SU-DHL-6 (cell line): ENCODE data around the gene NAV1.

Experiments
- H2AFZ ChIP-seq: fragments of 200-600 bp; sonication (generic); 2 replicates; pipeline ENCODE4 v1.6.1; 2014; ENCODE audit warnings: low read depth, mild to moderate bottlenecking, moderate library complexity, mixed read lengths, antibody characterized with exemption, low read length; ENCODE audit not compliant: severe bottlenecking
- H3F3A ChIP-seq: fragments of 200-600 bp; shearing (Covaris generic); 2 replicates; pipeline ENCODE4 v1.6.0; 2016; ENCODE audit warnings: antibody characterized with exemption, mild to moderate bottlenecking; ENCODE audit not compliant: insufficient read depth
- H3K27ac ChIP-seq: fragments of 200-600 bp; sonication (generic); 2 replicates; pipeline ENCODE4 v1.5.1; 2016; ENCODE audit warnings: low read depth, mild to moderate bottlenecking, low read length, moderate library complexity, mixed read lengths
- H3K27me3 ChIP-seq: fragments of 200-600 bp; sonication (generic), shearing (Covaris generic); 2 replicates; pipeline ENCODE4 v1.6.0; 2014; ENCODE audit warnings: mild to moderate bottlenecking, low read length
- H3K36me3 ChIP-seq: fragments of 200-600 bp; sonication (generic); 2 replicates; pipeline ENCODE4 v1.6.1; 2014; ENCODE audit warnings: mild to moderate bottlenecking, low read length, mixed read lengths
- H3K4me2 ChIP-seq: fragments of 300-600, 200-600 bp; shearing (Covaris generic), sonication (generic); 2 replicates; pipeline ENCODE4 v1.6.0; 2014; ENCODE audit warnings: low read length, low read depth, mild to moderate bottlenecking; ENCODE audit not compliant: poor library complexity, severe bottlenecking
- H3K4me3 ChIP-seq: fragments of 200-600 bp; sonication (generic); 2 replicates; pipeline ENCODE4 v1.5.1; 2014; ENCODE audit warnings: antibody characterized with exemption, low read length, mild to moderate bottlenecking, mixed read lengths; ENCODE audit not compliant: insufficient read depth, poor library complexity, severe bottlenecking
- H3K79me2 ChIP-seq: fragments of 200-600 bp; sonication (generic); 2 replicates; pipeline ENCODE4 v1.6.1; 2014; ENCODE audit warnings: mild to moderate bottlenecking, low read length, moderate library complexity; ENCODE audit not compliant: insufficient read depth
- H3K9ac ChIP-seq: fragments of 200-600 bp; sonication (generic); 2 replicates; pipeline ENCODE4 v1.7.0; 2014; ENCODE audit warnings: mild to moderate bottlenecking, low read length
- H3K9me2 ChIP-seq: fragments of 200-600 bp; sonication (generic); replicated peaks from 2 replicates; pipeline ENCODE4 v1.6.1; 2014; ENCODE audit warnings: low read length; ENCODE audit not compliant: insufficient read depth
- H3K9me3 ChIP-seq: fragments of 200-600 bp; sonication (generic); 2 replicates; pipeline ENCODE4 v1.6.1; 2014; ENCODE audit warnings: low read length, mixed read lengths; ENCODE audit not compliant: insufficient read depth
- H4K20me1 ChIP-seq: fragments of 200-600 bp; sonication (generic); 2 replicates; pipeline ENCODE4 v1.6.1; 2014; ENCODE audit warnings: low read depth, mild to moderate bottlenecking, antibody characterized with exemption, low read length, moderate library complexity, mixed read lengths
- CTCF ChIP-seq: fragments of 200-600 bp; sonication (generic); IDR thresholded peaks from one replicate; pipeline ENCODE4 v1.5.1; 2017; ENCODE audit warnings: antibody characterized with exemption, mild to moderate bottlenecking, low read length, moderate library complexity; ENCODE audit not compliant: insufficient read depth, poor library complexity, severe bottlenecking
- EZH2phosphoT487 ChIP-seq: fragments of 200-600 bp; sonication (generic), shearing (Covaris generic); conservative IDR thresholded peaks from 2 replicates; pipeline ENCODE4 v1.6.1; 2018; ENCODE audit warnings: mild to moderate bottlenecking, antibody characterized with exemption, low read length, moderate library complexity, mixed read lengths

Gene NAV1

DNA sequence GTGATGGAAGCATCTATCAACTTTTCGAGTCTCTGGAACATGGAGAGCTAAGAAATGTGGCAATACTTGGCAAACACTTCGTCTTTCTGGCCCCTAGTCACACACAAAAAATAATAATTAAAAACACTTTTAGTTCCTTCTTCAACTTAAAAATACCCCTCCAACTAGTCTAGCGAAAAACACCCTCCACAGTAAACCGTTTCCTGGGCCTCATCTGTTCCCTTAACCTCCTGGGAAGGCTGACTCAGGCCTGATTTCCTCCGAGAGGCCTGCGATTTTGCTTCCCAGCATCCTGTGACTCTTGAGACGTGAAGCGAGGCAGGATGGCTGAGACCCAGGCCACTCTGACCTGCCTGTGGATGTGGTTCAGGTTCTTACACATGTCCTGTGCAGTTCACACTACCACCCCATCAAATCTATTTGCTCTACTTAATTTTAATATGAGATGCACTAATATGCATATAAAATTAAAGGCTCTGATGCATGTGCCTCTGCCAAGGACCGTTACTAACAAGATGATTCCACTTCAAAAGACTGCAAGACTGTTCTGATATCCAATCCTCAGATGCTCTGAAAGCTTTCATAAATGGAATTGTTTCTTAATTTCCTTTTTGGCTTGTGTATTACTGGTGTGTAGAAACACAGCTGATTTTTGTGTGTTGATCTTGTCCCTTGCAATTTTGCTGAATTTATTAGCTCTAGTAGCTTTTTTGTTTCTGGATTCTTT, 3.5 kb downstream of the NAV1 start:
- H3K79me2 ChIP-seq: no peaks in the 10 kb centered on the region
- H3K4me2 ChIP-seq: no peak overlapping the region
- no peaks in the 10 kb centered on the region for H3K36me3 ChIP-seq
- TF ChIP-seq CTCF: no peak
- no peak for TF ChIP-seq EZH2phosphoT487
- H3K4me3 ChIP-seq: no peak overlapping the region
- 0 out of 2 replicates have a peak, but pooled peaks cover 3% of the 10 kb centered on the region for H3K27me3 ChIP-seq
- H3K9ac ChIP-seq: no peak overlapping the region
- no peak overlapping the region for H2AFZ ChIP-seq
- no peaks in the 10 kb centered on the region for H3K9me2 ChIP-seq
- H3K9me3 ChIP-seq: no peaks in the 10 kb centered on the region
- no peaks in the 10 kb centered on the region for H4K20me1 ChIP-seq
- H3F3A ChIP-seq: no peaks in the 10 kb centered on the region
- no peak overlapping the region for H3K27ac ChIP-seq

DNA sequence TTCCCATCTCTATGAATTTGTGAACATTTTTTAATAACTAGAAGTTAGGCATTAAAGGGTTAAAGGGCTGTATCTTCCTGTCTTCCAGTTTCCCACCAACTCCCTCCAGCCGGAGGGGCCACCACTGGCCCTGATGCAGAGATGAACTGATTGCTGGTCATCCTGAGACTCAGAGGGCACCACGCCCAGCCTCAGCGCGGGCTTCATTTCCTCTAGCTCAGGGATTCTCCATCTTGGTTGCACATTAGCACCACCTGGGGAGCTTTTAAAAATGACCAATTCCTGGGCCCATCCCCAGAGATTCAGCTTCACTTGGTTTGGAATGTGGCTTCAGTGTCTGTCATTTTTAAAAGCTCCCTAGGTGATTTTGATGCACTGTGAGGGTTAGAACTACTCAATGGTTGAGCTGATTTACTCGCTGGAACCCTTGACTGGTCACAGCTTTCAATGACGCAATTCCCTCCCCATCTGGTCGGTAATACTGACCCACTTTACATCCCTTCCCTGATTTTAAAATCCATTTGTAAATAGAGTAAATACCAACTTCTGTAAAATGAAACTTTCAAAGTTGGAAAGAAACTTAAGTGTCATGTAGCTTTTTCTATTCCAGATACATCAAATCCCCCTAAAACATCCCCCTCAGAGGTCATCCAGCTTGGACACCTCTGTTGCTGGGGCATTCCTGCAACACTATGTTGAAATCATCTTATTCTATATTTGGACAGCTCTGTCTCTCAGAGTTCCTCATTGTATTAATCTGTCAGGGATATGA, 5.1 kb downstream of the NAV1 start:
- Histone ChIP-seq H2AFZ (no peak overlapping the region), H3K9me2 (no peaks in the 10 kb centered on the region), H3K4me2 (no peak overlapping the region), H3K27me3 (0 out of 2 replicates have a peak, but pooled peaks cover 3% of the 10 kb centered on the region), H3K9ac (no peak overlapping the region), H3K36me3 (no peaks in the 10 kb centered on the region), H3K27ac (no peak overlapping the region), H3F3A (no peaks in the 10 kb centered on the region), H3K79me2 (no peaks in the 10 kb centered on the region), H3K4me3 (no peak overlapping the region), H3K9me3 (no peaks in the 10 kb centered on the region), H4K20me1 (no peaks in the 10 kb centered on the region)
- no peak for TF ChIP-seq CTCF
- TF ChIP-seq EZH2phosphoT487: no peak

- H3K36me3 ChIP-seq: no peaks in the 10 kb centered on the region
- no peaks in the 10 kb centered on the region for H3K9me2 ChIP-seq
- H3K27me3 ChIP-seq: 0 out of 2 replicates have a peak, but pooled peaks cover 3% of the 10 kb centered on the region
- H2AFZ ChIP-seq: no peak overlapping the region
- no peak overlapping the region for H3K9ac ChIP-seq
- H3K4me2 ChIP-seq: no peak overlapping the region
- no peaks in the 10 kb centered on the region for H3K79me2 ChIP-seq
- no peak overlapping the region for H3K27ac ChIP-seq
- TF ChIP-seq CTCF (no peak), EZH2phosphoT487 (no peak)
- H3K9me3 ChIP-seq: no peaks in the 10 kb centered on the region
- no peaks in the 10 kb centered on the region for H3F3A ChIP-seq
- no peak overlapping the region for H3K4me3 ChIP-seq
- no peaks in the 10 kb centered on the region for H4K20me1 ChIP-seq
These were observed 5.8 kb downstream of the NAV1 start for GRCh38 chr1:201544710-201545109.
